ENCODE measurements around the gene ETV6.

Gene ETV6

DNA sequence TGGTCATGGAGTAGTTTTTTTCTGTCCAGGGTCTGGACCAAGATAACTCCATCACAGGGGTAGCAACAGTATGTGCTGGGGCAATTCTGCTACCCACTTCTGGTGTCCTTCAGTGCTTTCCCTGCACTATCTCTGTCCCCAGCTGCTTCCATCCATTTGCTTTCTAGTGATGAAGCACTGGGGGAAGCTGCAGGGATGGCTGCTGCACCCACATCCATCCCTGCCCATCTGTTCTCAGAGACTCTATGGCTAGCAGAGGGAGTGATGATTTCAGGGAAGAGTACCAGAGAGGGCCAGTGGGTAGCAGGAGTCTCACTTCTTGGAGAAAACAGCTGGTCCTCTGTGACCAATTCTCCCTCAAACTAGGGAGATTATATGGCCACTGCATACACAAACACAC lies 44.1 kb downstream of the ETV6 start:
- no peaks in the 10 kb centered on the region for H3K27me3 ChIP-seq (ENCODE audit: insufficient read depth, low read depth, severe bottlenecking)
- no peaks in the 10 kb centered on the region for H3K36me3 ChIP-seq
- H3K4me3 ChIP-seq (ENCODE audit: low read depth, low read length): no peak overlapping the region
- H3K9me3 ChIP-seq (ENCODE audit: severe bottlenecking): no peaks in the 10 kb centered on the region
- DNase-seq: no peak
- no peak overlapping the region for H3K27ac ChIP-seq
- TF ChIP-seq, protein P1, sequence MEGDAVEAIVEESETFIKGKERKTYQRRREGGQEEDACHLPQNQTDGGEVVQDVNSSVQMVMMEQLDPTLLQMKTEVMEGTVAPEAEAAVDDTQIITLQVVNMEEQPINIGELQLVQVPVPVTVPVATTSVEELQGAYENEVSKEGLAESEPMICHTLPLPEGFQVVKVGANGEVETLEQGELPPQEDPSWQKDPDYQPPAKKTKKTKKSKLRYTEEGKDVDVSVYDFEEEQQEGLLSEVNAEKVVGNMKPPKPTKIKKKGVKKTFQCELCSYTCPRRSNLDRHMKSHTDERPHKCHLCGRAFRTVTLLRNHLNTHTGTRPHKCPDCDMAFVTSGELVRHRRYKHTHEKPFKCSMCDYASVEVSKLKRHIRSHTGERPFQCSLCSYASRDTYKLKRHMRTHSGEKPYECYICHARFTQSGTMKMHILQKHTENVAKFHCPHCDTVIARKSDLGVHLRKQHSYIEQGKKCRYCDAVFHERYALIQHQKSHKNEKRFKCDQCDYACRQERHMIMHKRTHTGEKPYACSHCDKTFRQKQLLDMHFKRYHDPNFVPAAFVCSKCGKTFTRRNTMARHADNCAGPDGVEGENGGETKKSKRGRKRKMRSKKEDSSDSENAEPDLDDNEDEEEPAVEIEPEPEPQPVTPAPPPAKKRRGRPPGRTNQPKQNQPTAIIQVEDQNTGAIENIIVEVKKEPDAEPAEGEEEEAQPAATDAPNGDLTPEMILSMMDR (IDR thresholded peaks at IDR 0.05; ENCODE audit: low read depth, low read length): no peak

DNA sequence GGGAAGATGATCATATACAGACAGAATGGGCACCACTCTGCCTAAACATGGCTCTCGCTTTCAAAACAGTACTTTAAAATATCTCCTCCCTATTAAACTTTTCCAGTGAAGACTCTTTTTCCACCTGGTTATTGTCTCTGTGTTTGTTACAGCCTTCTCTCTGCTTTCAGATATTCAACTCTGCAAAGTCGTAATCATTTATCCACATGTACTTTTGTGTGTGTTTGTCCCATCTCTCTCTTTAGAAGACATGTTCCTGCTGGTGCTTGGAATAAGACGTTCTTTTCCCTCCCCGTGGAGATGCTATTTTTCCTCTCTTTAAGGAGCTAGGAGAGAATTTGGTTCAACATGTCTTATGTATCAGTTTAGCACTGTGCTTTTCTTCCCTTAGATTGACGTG lies 45.1 kb downstream of the ETV6 start:
- Histone ChIP-seq H3K36me3 (no peaks in the 10 kb centered on the region), H3K27ac (no peak overlapping the region), H3K9me3 (ENCODE audit: severe bottlenecking) (no peaks in the 10 kb centered on the region), H3K27me3 (ENCODE audit: insufficient read depth, low read depth, severe bottlenecking) (no peaks in the 10 kb centered on the region), H3K4me3 (ENCODE audit: low read depth, low read length) (no peak overlapping the region)
- TF ChIP-seq, protein P1 (IDR thresholded peaks at IDR 0.05; ENCODE audit: low read depth, low read length): no peak
- DNase-seq: no peak

DNA sequence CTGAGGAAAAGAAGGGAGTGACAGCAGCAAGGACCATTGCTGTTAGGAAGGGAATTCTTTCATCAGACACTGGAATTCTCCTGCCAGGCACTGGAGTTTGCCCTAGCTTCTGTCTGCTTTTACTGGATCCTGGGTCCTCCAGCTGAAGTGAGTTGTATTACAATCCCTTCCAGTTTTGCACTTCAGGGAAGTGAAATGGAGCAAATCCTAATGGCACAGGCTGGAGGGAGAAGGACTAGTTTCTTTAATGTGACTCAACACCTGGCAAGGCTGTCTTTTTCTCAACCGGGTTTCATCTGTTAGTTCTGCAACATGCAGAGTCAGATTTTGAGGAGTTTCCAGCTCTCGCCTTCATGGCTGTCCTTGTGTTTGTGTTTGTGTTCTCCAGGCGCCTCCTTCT lies 45.8 kb downstream of the ETV6 start:
- H3K36me3 ChIP-seq: no peaks in the 10 kb centered on the region
- no peak overlapping the region for H3K27ac ChIP-seq
- no peak for DNase-seq
- no peaks in the 10 kb centered on the region for H3K9me3 ChIP-seq (ENCODE audit: severe bottlenecking)
- no peaks in the 10 kb centered on the region for H3K27me3 ChIP-seq (ENCODE audit: insufficient read depth, low read depth, severe bottlenecking)
- TF ChIP-seq, protein P1 (IDR thresholded peaks at IDR 0.05; ENCODE audit: low read depth, low read length): no peak
- no peak overlapping the region for H3K4me3 ChIP-seq (ENCODE audit: low read depth, low read length)

DNA sequence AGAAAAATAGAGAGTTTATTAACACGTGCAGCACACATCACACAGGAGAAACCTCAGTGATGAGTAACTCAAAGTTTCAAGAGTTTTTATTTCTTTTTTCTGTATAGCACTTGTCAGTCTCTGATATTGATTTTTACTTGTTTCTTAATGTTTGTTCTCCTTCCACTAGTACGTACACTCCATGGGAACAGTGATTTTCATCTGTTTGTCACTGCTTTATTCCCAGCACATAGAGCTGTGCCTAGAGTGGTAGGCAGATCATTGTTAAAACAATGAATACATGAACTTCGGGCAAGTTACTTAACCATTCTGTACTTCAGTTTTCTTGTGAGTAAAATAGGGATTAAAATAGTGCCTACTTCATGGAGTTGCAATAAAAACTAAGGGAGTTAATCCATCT lies 46.6 kb downstream of the ETV6 start:
- TF ChIP-seq, protein P1 (IDR thresholded peaks at IDR 0.05; ENCODE audit: low read depth, low read length): no peak

DNA sequence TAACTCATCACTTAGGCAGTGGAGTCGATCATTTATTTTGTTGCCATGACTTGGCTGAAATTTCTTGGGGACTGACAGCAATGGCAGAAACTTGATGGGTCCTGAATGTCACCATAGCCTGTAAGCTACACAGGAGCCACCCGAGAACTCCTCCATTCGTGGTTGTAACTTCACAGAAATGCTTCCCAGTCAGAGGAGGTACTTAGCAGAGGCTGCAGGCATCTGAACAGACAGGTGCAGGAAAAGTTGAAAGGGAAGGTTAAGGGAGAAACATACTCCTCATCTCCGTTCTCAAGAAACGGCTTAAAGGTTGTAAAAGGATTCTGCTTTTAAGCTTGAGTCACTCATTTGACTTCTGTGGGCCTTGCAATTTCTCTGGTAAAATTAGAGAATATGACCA lies 47.7 kb downstream of the ETV6 start:
- no peak for DNase-seq
- Histone ChIP-seq H3K27me3 (ENCODE audit: insufficient read depth, low read depth, severe bottlenecking) (no peaks in the 10 kb centered on the region), H3K9me3 (ENCODE audit: severe bottlenecking) (no peaks in the 10 kb centered on the region), H3K4me3 (ENCODE audit: low read depth, low read length) (no peak overlapping the region), H3K27ac (no peak overlapping the region), H3K36me3 (no peaks in the 10 kb centered on the region)
- TF ChIP-seq, protein P1 (IDR thresholded peaks at IDR 0.05; ENCODE audit: low read depth, low read length): no peak

More for the DNA sequence above, 46.6 kb downstream of the ETV6 start:
- no peak overlapping the region for H3K27ac ChIP-seq
- no peaks in the 10 kb centered on the region for H3K27me3 ChIP-seq (ENCODE audit: insufficient read depth, low read depth, severe bottlenecking)
- no peaks in the 10 kb centered on the region for H3K9me3 ChIP-seq (ENCODE audit: severe bottlenecking)
- H3K36me3 ChIP-seq: no peaks in the 10 kb centered on the region
- no peak for DNase-seq
- no peak overlapping the region for H3K4me3 ChIP-seq (ENCODE audit: low read depth, low read length)

DNA sequence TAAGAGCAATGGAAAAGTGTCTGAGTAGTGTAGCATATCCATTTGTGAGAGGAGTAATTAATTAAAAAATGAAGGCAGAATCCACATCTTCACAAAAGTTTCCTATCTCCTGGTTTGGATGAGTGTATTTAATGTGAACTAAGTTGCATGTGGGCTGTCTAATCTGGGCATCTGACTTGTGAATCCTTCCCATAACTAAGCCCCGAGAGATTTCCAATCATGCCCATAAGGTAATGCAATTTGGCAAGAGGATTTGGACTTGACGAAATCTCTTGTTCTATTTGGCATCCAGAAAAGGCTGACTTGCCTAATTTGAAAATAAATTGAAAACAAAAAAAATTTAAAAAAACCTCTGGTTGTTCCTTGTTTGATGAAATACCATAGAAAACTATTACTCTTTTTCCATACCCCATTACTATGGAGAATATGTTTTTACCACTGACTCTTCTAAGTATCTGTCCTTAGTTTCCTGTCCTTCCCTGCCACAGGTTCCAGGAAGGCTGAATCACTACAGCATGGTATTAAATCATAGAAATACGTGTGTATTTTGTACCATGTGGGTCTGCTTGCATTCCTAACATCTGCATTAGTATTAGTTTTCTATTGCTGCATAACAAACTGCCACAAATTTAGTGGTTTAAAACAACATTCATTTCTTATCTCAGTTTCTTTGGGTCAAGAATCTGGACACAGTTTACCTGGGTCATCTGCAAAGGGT lies 48.4 kb downstream of the ETV6 start:
- no peak overlapping the region for H3K27ac ChIP-seq
- no peaks in the 10 kb centered on the region for H3K36me3 ChIP-seq
- TF ChIP-seq, protein P1 (IDR thresholded peaks at IDR 0.05; ENCODE audit: low read depth, low read length): no peak
- no peak overlapping the region for H3K4me3 ChIP-seq (ENCODE audit: low read depth, low read length)
- no peaks in the 10 kb centered on the region for H3K27me3 ChIP-seq (ENCODE audit: insufficient read depth, low read depth, severe bottlenecking)
- DNase-seq: no peak
- H3K9me3 ChIP-seq (ENCODE audit: severe bottlenecking): no peaks in the 10 kb centered on the region
